AG08396 (cell line): ENCODE results near the gene LSM3.

Experiments
- DNase-seq: peaks from one replicate; pipeline ENCODE4 v3.0.0; 2012; ENCODE audit warnings: low spot score, mixed read lengths

LSM3 gene

GRCh38 chr3:14200841-14201240 lies 22.2 kb downstream of the LSM3 start:
- DNase-seq = no peak

DNA sequence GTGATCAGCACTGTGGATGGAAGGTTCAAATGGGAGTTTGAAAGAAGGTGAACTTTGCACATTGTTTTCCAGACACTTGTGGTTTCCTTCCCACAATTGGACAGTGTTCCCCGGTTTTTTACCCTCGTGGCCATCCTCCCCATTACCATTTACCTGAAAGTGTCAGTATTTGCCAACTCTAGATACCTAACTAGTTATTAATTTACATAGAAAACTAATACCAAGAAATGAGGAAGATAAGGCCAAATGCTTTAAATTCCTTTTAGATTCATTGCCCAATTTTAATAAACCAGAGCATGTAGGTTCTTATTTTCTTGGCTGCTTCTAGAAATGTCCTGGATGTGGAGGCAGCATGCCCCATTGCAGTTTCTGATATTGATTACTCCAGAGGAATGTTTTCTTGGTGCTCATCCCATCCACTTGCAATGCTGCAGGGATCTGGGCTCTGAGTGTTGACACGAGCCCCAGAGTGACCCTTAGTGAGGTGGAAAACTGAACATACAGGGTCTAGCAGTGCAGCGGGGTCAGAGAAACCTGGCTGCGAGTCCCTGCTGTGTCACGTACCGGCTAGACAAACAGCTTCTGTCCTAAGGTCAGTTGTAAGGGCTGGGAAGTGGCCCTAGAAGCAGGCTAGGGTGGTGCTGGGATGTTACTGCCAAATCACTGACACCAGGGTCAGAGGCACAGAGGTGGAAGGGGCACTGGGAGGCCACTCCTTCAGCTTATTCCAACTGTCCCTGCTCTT lies 23.5 kb downstream of the LSM3 start:
- no peak for DNase-seq

DNA sequence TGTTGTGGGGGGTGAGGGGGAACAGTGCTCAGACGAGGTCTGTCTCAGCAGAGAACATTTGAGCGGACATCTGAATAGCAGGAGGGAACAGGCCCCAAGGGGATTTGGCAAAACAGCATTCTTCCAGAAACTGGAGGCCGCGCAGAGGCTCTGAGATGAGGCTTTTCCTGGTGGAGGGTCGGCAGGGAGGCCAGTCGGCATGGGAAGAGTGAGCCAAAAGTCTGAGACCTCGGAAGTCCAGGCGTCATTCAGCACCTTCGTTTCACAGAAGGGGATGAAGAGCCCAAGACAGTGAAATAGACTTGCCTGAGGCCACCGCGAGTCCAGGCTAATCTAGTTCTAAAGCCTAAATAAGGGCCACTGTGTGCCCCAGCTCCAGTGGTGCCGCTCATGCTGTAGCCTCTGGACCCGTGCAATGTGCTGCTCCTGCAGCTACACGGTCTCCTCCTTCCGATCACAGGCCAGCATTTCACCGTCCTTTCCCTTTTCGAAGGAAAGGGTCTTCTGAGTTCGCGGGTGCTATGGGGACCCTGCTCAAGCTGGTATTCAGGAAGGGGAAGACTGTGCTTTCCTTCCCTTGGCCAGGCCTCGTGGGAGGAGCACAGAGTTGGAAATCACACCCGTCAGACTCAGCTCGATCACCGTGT lies 24.4 kb downstream of the LSM3 start:
- DNase-seq = no peak

- peak; percentile 74 for DNase-seq
Measured at GRCh38 chr3:14203521-14204079, 25.0 kb downstream of the LSM3 start.

DNA sequence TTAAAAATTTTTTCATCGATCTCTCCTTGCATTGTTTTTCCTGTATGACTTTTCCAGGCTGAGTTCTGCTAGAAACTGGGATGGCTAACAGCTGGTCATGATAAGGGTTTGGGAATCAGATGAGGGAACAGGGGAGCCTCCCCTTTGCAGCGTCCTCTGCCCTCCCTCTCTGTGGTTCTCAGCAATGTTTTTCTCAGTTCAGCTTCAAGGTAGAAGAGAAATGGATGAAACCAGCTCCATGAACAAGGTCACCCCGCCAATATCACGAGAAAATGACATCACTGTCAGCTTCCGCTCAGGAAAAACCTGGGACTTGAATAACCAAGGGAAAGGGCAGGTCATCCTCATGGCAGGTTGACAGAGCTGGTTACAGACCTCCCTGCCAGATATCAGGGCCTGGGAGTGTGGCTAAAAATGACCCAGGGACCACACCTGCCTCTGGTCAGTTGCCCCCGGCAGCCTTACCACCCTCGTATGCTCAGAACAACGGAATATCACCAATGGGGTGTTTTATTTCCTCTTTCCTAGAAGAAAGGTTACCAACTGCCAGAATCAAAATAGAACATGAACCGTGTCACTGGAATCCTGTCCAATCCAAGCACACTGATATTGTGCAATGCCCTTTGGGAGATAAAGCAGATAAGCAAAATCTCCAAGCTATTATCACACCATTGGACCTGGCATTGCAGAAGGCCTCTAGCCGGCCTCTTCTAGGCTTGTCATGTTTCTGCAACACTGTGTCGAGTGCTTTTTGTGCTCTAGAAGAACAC lies 26.1 kb downstream of the LSM3 start:
- DNase-seq = no peak

DNA sequence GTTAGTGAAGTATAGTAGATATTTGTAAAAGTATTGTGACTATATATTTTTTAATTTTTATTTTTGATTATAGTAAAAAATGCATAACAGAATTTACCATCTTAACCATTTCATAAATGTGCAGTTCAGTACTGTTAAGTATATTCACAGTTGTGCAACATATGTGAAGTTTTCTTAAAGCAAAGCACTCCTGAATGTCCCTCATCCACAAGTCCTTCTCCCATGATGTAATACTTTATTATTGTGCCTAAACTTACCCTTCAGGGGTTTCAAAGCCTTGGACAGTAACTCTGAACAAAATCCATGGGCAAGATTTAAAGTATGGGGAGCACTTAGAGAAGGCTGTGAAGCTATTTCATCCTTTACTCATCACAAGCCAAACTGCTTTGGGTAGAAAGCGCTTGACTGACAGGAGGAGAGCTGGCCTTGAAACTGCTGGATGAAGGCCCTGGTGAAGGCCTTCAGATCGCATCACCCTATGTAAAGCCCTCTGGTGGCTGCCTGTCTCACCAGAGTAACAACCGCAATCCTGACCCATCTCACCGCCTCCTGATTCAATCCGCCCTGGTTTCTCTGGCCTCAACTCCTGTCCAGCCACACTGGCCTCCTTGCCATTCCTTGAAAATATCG lies 28.0 kb downstream of the LSM3 start:
- DNase-seq = no peak

GRCh38 chr3:14208168-14208567 lies 29.6 kb downstream of the LSM3 start:
- no peak for DNase-seq

GRCh38 chr3:14208977-14209394 lies 30.4 kb downstream of the LSM3 start:
- no peak for DNase-seq

DNA sequence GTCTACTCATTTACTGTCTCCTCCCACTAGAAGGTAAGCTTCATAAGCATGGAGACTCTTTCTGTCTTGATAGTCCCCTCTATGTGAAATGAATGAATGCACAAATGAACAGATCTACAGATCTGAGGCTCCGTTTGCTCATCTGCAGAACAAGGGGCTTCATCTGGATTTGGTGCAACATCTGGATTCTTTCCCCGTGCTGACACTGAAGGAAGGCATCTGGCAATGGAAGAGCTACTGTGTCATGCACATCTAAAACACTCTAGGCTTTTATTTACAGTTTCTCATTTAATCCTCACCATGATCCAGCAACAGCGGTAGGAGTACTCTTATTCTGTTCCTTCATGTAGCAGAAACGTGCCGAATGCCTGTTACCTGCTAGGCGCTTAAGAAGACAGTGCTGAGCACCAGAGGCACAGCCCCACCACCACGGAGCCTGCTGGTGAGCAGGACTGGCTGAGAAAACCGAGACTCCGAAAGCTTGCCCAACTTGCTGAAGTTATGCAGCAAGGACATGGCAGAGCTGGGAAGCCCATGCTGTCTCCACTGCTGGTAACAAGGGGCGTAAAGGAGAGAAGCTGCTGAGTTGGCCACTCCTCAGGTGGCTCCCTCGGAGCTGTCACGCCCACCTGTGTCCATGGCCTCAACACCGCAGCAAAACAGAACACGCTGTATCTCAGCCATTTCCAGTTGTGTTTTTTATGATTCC lies 31.1 kb downstream of the LSM3 start:
- DNase-seq = no peak

- DNase-seq = no peak
Measured at GRCh38 chr3:14210290-14210688, 31.7 kb downstream of the LSM3 start.

- DNase-seq = no peak
Measured at GRCh38 chr3:14210843-14211594, 32.4 kb downstream of the LSM3 start.

GRCh38 chr3:14211621-14212020 lies 33.0 kb downstream of the LSM3 start:
- DNase-seq = no peak

GRCh38 chr3:14212032-14212431 lies 33.4 kb downstream of the LSM3 start:
- DNase-seq = no peak

DNA sequence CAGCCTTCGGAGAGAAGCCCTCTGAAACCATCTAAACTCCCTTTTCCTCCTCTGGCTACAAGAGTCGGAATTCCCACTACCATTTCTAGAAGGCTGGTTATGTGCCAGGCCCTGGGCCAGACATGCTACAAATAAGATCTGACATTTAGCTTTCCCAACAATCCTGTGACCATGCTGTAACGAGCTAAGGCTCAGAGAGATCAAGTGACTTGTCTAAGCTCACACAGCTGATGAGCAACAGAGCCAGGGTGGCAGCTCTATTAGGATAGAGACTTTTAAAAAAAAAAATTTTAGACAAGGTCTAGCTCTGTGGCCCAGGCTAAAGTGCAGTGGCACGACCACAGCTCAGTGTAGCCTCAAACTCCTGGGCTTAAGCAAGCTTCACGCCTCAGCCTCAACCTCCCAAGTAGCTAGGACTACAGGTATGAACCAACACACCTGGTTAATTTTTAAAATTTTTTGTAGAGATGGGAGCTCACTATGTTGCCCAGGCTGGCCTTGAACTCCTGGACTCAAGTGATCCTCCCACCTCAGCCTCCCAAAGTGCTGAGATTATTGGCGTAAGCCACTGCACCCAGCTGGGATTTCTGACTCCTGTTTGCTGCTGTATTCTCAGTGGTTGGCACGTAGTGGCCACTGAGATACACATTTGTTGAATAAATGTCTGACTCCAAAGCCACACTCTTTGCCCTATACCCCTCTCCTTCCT lies 34.6 kb downstream of the LSM3 start:
- no peak for DNase-seq

DNA sequence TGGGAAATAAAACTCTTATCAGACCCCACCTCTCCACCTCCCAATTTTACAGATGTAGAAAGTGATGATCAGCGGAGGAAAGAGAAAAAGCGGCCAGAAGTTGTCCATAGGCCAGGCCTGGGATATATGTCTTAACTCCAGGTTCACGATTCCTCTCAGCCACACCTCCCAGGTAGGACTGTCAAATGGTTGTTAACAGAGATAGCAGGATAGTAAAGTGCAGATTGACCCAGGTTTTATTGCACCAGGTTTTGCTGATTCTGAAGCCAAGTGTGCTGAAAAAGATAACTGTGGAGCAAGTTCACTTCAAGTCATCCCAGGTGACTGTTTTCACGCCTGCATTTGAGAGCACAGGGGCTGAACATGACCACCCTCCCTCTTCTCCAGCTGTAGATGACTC lies 36.1 kb downstream of the LSM3 start:
- no peak for DNase-seq

DNA sequence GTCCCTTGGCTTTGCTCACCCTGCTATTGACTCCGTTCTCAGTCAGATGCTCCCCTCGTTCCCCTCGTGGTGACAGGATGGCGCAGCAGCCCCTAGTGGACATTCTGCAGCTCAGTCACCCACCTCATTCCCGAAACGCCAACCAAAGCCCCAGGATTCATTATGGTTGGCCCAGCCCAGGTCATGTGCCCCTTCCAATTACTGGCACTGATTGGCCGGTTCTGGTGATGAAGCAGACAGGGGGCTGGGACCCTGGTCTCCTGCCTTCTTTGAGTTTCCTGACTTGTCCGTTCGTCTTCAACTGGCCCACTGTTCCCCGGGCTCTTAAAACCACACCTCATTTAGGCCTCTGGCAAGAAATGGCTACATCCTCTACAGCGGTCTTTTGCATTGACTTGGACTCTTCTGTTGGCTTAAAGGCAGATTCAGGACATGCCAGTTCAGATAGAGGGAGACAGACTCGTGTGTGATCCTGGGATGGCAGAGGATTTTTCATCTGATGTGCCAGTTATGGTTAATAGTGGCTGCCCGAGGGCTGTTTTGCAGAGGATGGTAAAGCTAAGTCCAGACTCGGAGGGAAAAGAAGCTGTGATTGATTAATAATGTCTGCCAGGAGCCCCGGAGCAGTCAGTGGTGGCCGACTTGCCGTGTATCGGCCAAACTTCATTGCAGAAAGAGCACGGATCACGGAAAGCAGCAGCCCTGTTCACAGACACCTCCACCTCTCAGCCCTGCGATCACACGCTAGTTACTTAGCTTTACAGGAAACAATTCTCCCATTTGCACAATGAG lies 37.8 kb downstream of the LSM3 start:
- no peak for DNase-seq

DNA sequence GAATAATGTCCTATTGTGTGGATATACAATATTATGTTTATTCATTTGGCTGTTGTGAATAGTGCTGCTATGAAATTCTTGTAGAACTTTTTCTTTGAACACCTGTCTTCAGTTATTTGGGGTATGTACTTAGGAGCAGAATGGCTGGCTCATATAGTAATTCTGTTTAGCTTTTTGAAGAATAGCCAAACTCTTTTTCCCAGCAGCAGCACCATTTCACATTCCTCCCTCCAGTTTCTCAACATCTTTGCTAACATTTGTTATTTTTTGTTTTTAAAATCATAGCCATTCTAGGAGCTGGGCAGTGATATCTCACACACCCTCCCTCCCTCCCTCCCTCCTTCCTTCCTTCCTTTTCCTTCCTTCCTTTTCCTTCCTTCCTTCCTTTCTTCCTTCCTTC lies 39.7 kb downstream of the LSM3 start:
- no peak for DNase-seq

DNA sequence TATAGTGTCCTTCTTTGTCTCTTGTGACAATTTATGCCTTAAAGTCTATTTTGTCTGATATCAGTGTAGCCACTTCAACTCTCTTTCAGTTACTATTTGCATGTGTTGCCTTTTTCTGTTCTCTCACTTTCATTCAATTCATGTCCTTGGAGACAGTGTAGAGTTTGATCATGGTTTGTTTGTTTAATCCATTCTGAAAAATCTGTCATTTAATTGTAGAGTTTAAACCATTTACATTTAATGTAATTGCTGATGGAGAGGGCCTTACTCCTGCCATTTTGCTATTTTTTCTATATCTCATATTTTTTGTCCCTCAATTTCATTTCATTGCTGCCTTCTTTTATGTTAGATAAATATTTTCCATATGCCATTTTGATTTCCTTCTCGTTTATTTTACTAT lies 42.3 kb downstream of the LSM3 start:
- no peak for DNase-seq

- no peak for DNase-seq
Measured at GRCh38 chr3:14221902-14222301, 43.3 kb downstream of the LSM3 start.
